Activated CD8-positive, alpha-beta T cell treated with anti-CD3 and anti-CD28 coated beads for 36 hours (primary cell): ENCODE results near the gene SETD1A. TPM values are rescaled to one million over a fixed set of nuclear protein-coding genes. Genes with fewer than 3 reads are reported as not detected.
A peak's percentile ranks its signal among the peaks of the same experiment; 100 is the strongest.

Experiments
- ATAC-seq: fragments of 200-7000 bp; cut with Tn5 transposase; one replicate; pipeline ENCODE4 v1.10.0; 2021; ENCODE audit warnings: mild to moderate bottlenecking, moderate library complexity
- CTCF ChIA-PET: fragments of 350-600 bp; sonication (Branson Sonifier 250); formaldehyde crosslinking; loops from one replicate; lab custom pipeline; 2021; ENCODE audit warnings: antibody characterized with exemption; lab: Charles Lee
- POLR2A ChIA-PET: fragments of 350-600 bp; sonication (Branson Sonifier 250); formaldehyde crosslinking; loops from one replicate; lab custom pipeline; 2021; ENCODE audit warnings: antibody characterized with exemption; lab: Charles Lee
- DNase-seq: peaks from one replicate; pipeline ENCODE4 v3.0.0-alpha.2; 2020
- H3K27ac Mint-ChIP-seq: one replicate; pipeline ENCODE4 v1.8.0; 2021; ENCODE audit warnings: mild to moderate bottlenecking, mixed read lengths
- H3K27me3 Mint-ChIP-seq: one replicate; pipeline ENCODE4 v1.8.0; 2021; ENCODE audit warnings: mixed read lengths
- H3K36me3 Mint-ChIP-seq: one replicate; pipeline ENCODE4 v1.8.0; 2021; ENCODE audit warnings: low read depth, mixed read lengths
- H3K4me1 Mint-ChIP-seq: one replicate; pipeline ENCODE4 v1.8.0; 2021; ENCODE audit warnings: low read depth, mixed read lengths
- H3K4me3 Mint-ChIP-seq: one replicate; pipeline ENCODE4 v1.8.0; 2021; ENCODE audit warnings: mild to moderate bottlenecking, moderate library complexity, mixed read lengths
- H3K9me3 Mint-ChIP-seq: one replicate; pipeline ENCODE4 v1.8.0; 2021; ENCODE audit warnings: mixed read lengths
- CTCF ChIP-seq: fragments of 200-600 bp; IDR thresholded peaks from one replicate; pipeline ENCODE4 v1.8.0; 2022; ENCODE audit warnings: antibody characterized with exemption, mild to moderate bottlenecking
- intact Hi-C: fragments of 100-400 bp; cut with micrococcal nuclease; formaldehyde crosslinking; loops from one replicate; pipeline ENCODE4 v1.10.0; 2022
- total RNA-seq, 2 experiments: library from RNA; stranded (reverse); gene quantifications; one replicate each; pipeline ENCODE4 v1.2.3, GENCODE V29; 2021

The SETD1A gene
- total RNA-seq, 2 experiments from 2014 or later = 18.0 to 19.2 TPM

- Mint-ChIP-seq H3K36me3 (no peaks in the 10 kb centered on the region), H3K4me1 (peaks cover 13% of the 10 kb centered on the region), H3K27ac (peak overlapping the region; percentile 39), H3K27me3 (no peaks in the 10 kb centered on the region), H3K4me3 (peak overlapping the region; percentile 78), H3K9me3 (no peaks in the 10 kb centered on the region)
- ChIA-PET POLR2A (interaction anchor here (1.0 to 1.4 kb wide), 3 partner anchors 12 to 78 kb away, joined by 3 to 5 read pairs (median 5); partner anchors contain the start of genes ZNF646 and ZNF668), CTCF (interaction anchor here (1.0 to 1.3 kb wide), 4 partner anchors 12 to 152 kb away, joined by 4 to 6 read pairs (median 4); partner anchors contain the start of gene HSD3B7)
- intact Hi-C loops = no loop called here
- no peak for TF ChIP-seq CTCF
- ATAC-seq (no peak), DNase-seq (no peak)
These were observed 38.9 kb downstream of the SETD1A start for GRCh38 chr16:30996324-30996984.

GRCh38 chr16:30996985-30997724 lies 39.6 kb downstream of the SETD1A start:
- peaks cover 13% of the 10 kb centered on the region for H3K4me1 Mint-ChIP-seq
- no peak for TF ChIP-seq CTCF

GRCh38 chr16:30997725-30998711 lies 40.5 kb downstream of the SETD1A start:
- Mint-ChIP-seq H3K4me1 (peaks cover 11% of the 10 kb centered on the region), H3K36me3 (no peaks in the 10 kb centered on the region), H3K9me3 (no peaks in the 10 kb centered on the region), H3K27me3 (no peaks in the 10 kb centered on the region), H3K27ac (no peak overlapping the region), H3K4me3 (peak overlapping the region; percentile 78)
- no peak for TF ChIP-seq CTCF
- CTCF ChIA-PET = interaction anchor here (0.7 to 2.3 kb wide), 6 partner anchors 8 to 154 kb away, joined by 3 to 8 read pairs (median 4); partner anchors contain the start of gene HSD3B7
- no peak for DNase-seq
- intact Hi-C loops = no loop called here
- POLR2A ChIA-PET = interaction anchor here (1.4 kb wide), 1 partner anchor 76 kb away, joined by 5 read pairs; the partner anchor contains the start of genes ZNF646 and ZNF668
- no peak for ATAC-seq

More at GRCh38 chr16:30996985-30997724, 39.6 kb downstream of the SETD1A start:
- Mint-ChIP-seq H3K27ac (peak overlapping the region; percentile 39), H3K27me3 (no peaks in the 10 kb centered on the region), H3K9me3 (no peaks in the 10 kb centered on the region), H3K4me3 (peak overlapping the region; percentile 78), H3K36me3 (no peaks in the 10 kb centered on the region)
- ATAC-seq (peak; percentile 98), DNase-seq (peak; percentile 89)
- intact Hi-C loops = no loop called here
- ChIA-PET CTCF (interaction anchor here (0.7 to 1.3 kb wide), 4 partner anchors 9 to 153 kb away, joined by 3 to 6 read pairs (median 4); partner anchors contain the start of gene HSD3B7), POLR2A (interaction anchor here (1.0 to 1.4 kb wide), 3 partner anchors 12 to 77 kb away, joined by 3 to 5 read pairs (median 5); partner anchors contain the start of genes ZNF646 and ZNF668)

- intact Hi-C loops = no loop called here
- no peaks in the 10 kb centered on the region for H3K36me3 Mint-ChIP-seq
- TF ChIP-seq CTCF = no peak
- no peak overlapping the region for H3K27ac Mint-ChIP-seq
- ATAC-seq (no peak), DNase-seq (no peak)
- POLR2A ChIA-PET = interaction anchor here (0.8 to 1.5 kb wide), 2 partner anchors 46 to 75 kb away, joined by 3 read pairs; partner anchors contain the start of genes ZNF646 and ZNF668
- H3K9me3 Mint-ChIP-seq = no peaks in the 10 kb centered on the region
- no peak overlapping the region for H3K4me3 Mint-ChIP-seq
- no peaks in the 10 kb centered on the region for H3K27me3 Mint-ChIP-seq
- peaks cover 11% of the 10 kb centered on the region for H3K4me1 Mint-ChIP-seq
- CTCF ChIA-PET = interaction anchor here (1.2 to 2.3 kb wide), 3 partner anchors 14 to 45 kb away, joined by 4 to 8 read pairs (median 4); partner anchors contain the start of gene HSD3B7
These were observed 41.6 kb downstream of the SETD1A start for GRCh38 chr16:30998852-30999761.
